ENCODE measurements around the gene PSMC3IP.
A peak's percentile ranks its signal among the peaks of the same experiment; 100 is the strongest.

The PSMC3IP gene

DNA sequence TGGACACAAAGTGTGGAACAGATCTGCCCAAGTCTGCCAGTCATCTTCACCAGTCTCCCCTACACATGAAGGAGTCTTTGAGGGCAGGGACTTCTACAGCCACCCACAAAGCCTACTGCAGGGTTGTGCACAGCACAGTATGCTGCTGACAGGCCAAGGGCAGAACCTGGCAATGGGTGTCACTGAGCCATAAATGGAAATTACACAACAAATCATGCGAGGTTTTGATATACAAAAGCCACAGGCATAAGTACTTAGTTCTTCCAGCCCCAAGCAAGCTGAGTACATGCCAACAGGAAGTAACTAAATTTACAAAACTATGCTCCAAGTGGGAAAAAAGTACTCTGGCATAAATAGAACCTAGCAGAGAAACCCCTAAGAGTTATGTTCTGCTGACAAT is 7.8 kb upstream of the PSMC3IP start:
- no peak for DNase-seq (ENCODE audit: low read depth)

DNA sequence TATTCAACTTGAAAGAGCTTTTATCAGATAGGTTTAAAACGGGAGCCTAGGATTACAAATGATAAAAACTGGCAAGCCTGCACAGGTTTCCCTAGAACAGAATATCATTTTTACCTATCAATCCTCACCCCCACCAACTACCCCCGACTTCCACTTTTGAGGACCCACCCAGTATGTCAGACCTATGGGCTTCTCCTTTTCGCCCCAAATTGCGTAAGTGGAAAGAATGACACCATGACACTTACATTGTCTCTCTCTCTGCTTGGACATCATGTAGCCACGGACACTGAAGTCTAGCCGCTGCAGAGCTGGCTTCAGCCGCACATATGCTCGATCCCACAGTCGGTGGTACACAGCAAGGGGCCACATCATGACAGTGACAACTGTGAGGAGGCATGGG is 7.4 kb upstream of the PSMC3IP start:
- DNase-seq (ENCODE audit: low read depth): no peak

DNA sequence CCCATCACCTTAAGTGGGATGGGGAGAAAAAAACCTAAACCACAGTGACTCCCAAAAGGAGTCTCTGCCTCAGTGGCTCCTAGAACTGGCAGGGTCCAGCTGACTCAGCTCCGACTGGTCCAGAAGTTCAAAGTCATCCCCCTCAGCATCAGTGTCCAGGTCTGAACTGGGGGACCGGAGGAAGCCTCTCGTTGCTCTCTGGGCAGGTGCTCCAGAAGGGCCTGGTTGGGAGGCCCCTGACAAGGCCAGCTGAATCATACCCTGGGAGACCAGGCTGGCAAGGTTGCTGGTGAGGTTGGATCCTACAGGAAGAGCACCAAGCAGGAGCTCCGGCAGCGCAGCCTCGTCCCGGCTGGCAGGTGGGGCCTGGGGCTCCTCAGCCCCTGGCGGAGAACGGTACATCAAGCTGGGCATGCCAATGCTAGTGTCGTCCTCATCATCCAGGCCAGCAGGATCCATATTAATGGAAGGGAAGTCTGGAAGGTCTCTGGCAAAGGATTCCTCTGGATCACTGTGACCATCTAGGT is 4.3 kb upstream of the PSMC3IP start:
- no peak for DNase-seq (ENCODE audit: low read depth)

- no peak for DNase-seq (ENCODE audit: low read depth)
Observed at GRCh38 chr17:42579794-42580551, 2.4 kb upstream of the PSMC3IP start.

DNA sequence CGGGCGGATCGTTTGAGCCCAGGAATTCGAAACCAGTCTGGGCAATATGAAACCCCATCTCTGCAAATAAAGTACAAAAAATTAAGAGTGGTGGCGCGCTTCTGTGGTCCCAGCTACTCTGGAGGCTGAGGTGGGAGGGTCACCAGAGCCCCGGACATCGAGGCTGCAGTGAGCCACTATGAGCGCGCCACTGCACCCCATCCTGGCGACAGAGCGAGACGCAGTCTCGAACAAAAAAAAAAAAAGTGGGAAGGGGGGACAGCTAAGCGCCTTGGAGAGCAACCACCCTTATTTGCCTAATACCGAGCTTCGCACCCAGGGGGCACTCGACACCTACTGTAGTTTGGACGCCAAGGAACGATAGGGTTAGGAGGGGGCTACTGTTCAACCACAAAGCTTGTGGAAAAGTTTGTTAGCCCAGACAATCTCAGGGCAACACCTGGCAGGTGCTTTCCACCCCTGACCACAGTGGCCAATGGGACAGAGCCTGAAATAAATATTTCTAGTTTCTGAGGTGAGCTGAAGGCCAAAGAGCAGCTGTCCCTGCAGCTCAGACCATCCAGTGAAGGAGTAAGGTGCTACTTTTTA is 847 bp upstream of the PSMC3IP start:
- no peak for DNase-seq (ENCODE audit: low read depth)

- DNase-seq (ENCODE audit: low read depth): no peak
Observed at GRCh38 chr17:42577140-42577531, 393 bp downstream of the PSMC3IP start.

DNA sequence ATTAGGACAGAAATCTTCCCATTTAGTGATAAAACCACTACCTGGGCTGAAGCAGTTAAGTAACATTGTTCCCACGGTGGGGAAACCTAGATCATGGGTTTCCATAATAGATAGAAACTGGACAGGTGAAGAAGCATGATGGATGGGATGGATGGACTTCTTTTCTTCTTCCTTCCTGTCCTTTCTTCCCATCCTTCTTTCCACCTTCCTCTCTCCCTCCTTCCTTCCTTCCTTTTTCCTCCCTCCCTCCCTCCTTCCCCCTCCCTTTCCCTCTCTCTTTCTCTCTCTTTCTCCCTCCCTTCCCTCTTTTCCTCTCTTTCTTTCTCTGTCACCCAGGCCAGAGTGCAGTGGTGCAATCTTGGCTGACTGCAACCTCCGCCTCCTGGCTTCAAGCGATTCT is 3.1 kb downstream of the PSMC3IP start:
- DNase-seq (ENCODE audit: low read depth): no peak

GRCh38 chr17:42573095-42573494 is 4.4 kb downstream of the PSMC3IP start:
- DNase-seq (ENCODE audit: low read depth): no peak

- DNase-seq (ENCODE audit: low read depth): no peak
Observed at GRCh38 chr17:42571435-42572225, 5.9 kb downstream of the PSMC3IP start.

GRCh38 chr17:42568341-42569111 is 9.0 kb downstream of the PSMC3IP start:
- no peak for DNase-seq (ENCODE audit: low read depth)

GRCh38 chr17:42566883-42567573 is 10.5 kb downstream of the PSMC3IP start, which contains the start of gene MLX:
TSS of gene MLX (plus strand) at chr17:42567100. CDS start at chr17:42567125, 25 bp downstream.
- DNase-seq (ENCODE audit: low read depth): peak; percentile 78

GRCh38 chr17:42566215-42566882 is 11.2 kb downstream of the PSMC3IP start:
- no peak for DNase-seq (ENCODE audit: low read depth)

GRCh38 chr17:42565523-42566214 is 11.9 kb downstream of the PSMC3IP start:
- DNase-seq (ENCODE audit: low read depth): no peak

- no peak for DNase-seq (ENCODE audit: low read depth)
Observed at GRCh38 chr17:42564815-42565522, 12.6 kb downstream of the PSMC3IP start.

GRCh38 chr17:42563950-42564349 is 13.6 kb downstream of the PSMC3IP start:
- DNase-seq (ENCODE audit: low read depth): no peak

DNA sequence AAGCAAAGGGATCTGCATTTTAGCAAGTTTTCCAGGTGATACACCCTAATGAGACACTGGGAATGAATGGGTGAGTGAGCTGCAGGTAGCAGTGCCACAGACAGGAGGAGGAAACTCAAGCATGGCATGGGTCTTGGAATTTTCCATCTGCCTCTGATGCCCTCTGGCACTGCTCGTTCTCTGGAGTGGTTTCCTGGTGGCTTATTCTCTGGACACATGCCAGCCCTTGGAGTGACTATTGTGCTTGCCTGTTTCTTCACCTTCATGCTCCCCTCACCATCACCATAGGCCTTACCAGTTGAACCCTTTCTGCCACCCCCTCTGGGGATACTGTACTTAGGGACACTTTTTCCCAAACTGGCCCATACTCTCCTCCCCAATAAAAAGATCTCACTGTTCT is 14.0 kb downstream of the PSMC3IP start:
- no peak for DNase-seq (ENCODE audit: low read depth)

DNA sequence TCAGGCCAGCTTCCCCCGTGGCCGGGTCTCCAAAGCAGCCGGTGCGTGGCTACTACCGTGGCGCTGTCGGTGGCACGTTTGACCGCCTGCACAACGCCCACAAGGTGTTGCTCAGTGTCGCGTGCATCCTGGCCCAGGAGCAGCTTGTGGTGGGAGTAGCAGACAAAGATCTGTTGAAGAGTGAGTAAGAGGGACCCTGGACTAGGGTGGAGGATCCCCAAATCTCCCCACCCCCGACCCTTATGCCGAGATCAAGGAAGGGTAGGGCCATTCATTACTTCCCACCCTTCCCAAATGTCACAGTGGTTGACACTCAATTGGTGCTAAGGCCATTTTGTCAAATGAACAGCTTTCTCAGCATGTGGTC is 14.4 kb downstream of the PSMC3IP start:
- DNase-seq (ENCODE audit: low read depth): no peak

- DNase-seq (ENCODE audit: low read depth): no peak
Observed at GRCh38 chr17:42562388-42563142, 15.0 kb downstream of the PSMC3IP start.

DNA sequence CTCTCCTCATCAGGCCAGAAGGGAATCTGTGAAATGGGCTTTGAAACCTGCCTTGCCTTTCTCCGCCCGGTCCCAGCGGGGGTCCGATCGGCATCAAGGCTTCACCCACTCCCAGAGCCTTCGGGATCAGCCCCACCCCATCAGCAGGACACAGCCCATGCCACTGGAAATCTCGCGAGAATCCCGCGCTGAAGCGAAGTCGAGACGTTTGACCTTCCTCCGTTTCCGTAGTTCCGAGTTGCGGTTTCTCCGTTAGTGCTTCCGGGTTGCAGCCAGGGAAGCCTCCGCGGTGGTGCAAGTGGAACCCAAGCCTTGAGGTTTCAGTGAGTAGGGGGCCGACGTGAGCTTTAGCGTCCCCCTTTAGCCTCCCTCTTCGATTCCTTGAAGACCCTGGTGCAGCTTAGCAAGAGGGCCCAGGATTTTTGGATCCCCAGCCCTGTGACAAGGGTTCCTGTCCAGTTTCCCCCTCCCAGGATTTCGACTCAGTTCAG is 15.6 kb downstream of the PSMC3IP start, which contains the start of gene COASY:
Gene COASY (plus strand): TSS at position 252 of the 491 bp plus-strand sequence. CDS start 475 bp downstream, outside the sequence.
- peak; percentile 95 for DNase-seq (ENCODE audit: low read depth)
